ENCODE measurements around the gene KIDINS220.

Gene KIDINS220

GRCh38 chr2:8856176-8856575 lies 18.8 kb upstream of the KIDINS220 start:
- TF ChIP-seq, protein P1, sequence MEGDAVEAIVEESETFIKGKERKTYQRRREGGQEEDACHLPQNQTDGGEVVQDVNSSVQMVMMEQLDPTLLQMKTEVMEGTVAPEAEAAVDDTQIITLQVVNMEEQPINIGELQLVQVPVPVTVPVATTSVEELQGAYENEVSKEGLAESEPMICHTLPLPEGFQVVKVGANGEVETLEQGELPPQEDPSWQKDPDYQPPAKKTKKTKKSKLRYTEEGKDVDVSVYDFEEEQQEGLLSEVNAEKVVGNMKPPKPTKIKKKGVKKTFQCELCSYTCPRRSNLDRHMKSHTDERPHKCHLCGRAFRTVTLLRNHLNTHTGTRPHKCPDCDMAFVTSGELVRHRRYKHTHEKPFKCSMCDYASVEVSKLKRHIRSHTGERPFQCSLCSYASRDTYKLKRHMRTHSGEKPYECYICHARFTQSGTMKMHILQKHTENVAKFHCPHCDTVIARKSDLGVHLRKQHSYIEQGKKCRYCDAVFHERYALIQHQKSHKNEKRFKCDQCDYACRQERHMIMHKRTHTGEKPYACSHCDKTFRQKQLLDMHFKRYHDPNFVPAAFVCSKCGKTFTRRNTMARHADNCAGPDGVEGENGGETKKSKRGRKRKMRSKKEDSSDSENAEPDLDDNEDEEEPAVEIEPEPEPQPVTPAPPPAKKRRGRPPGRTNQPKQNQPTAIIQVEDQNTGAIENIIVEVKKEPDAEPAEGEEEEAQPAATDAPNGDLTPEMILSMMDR (IDR thresholded peaks at IDR 0.05; ENCODE audit: low read depth, low read length, missing control alignments): no peak
- H3K4me3 ChIP-seq (replicated peaks; ENCODE audit: low read depth, low read length): no peak overlapping the region
- no peak for DNase-seq (ENCODE audit: extremely low read depth, low read depth)

DNA sequence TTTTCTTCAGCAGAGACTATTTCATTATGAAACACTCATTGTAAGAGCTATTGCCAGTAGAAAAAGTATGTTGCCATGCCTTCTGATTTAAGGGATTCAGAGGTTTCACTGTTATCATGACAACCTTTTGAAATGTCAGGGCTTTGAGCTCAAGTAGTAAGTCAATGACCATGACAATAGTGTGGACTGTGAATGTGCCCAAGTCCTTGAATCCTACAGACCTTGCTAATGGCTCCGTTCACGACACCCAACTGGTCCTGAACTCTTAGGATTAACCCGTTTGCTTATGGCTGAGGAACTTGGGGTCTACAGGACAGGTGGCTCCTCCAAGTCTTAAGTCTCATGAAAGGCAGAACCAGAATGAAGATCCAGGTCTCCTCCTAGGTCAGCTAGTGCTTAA lies 17.6 kb upstream of the KIDINS220 start:
- DNase-seq (ENCODE audit: extremely low read depth, low read depth): no peak
- H3K4me3 ChIP-seq (replicated peaks; ENCODE audit: low read depth, low read length): no peak overlapping the region
- TF ChIP-seq, protein P1 (IDR thresholded peaks at IDR 0.05; ENCODE audit: low read depth, low read length, missing control alignments): no peak

DNA sequence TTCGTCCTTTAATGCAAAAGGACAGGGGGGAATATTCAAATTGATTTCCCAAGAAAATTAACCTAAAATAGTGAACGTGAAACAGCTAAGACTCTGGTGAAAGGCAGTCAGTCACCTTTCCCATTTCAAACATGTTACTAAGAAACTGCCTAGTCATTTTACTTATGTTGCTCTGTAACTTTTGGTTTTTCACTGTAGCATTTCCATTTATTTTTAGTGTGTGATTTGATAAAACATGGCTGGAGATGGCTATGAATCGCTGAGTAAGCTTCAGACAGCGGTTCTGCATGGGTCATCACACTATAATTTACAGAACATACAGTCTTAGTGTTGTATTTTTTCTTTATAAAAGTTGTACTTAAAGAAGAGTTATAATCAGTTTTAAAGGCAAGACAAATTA lies 16.0 kb upstream of the KIDINS220 start:
- TF ChIP-seq, protein P1 (IDR thresholded peaks at IDR 0.05; ENCODE audit: low read depth, low read length, missing control alignments): no peak
- DNase-seq (ENCODE audit: extremely low read depth, low read depth): no peak
- no peak overlapping the region for H3K4me3 ChIP-seq (replicated peaks; ENCODE audit: low read depth, low read length)

GRCh38 chr2:8851811-8852560 lies 14.6 kb upstream of the KIDINS220 start:
- H3K4me3 ChIP-seq (replicated peaks; ENCODE audit: low read depth, low read length): no peak overlapping the region
- TF ChIP-seq, protein P1 (IDR thresholded peaks at IDR 0.05; ENCODE audit: low read depth, low read length, missing control alignments): no peak
- no peak for DNase-seq (ENCODE audit: extremely low read depth, low read depth)

DNA sequence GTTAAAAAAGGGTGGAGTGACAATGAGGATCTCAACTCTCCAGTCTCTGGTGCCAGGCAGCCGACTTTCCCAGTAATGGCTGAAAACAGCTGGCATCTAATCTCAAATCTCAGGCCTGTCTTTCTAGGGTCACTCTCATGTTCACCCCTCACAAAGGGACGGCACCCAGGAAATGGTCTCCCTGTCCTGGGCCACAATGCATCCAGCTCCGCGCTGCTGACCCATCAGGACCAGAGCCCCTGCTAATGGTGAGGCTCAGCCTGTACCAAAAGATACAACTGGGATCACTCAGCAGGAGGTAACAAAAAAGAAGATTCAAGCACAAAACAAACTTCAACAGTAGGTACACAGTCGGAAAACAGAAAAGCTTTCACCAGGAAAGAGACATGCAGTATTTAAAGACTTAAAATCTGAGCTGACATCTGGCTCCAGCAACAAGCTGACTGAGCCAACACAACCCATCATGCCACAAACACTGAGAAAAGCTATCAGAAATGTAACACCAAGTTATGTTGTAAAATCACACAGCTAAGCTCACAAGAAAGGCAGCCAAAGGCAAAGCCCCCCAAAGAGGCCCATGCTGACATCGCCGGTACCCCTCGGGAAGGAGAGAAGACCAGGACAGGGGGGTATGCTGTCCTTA lies 13.6 kb upstream of the KIDINS220 start:
- DNase-seq (ENCODE audit: extremely low read depth, low read depth): no peak
- TF ChIP-seq, protein P1 (IDR thresholded peaks at IDR 0.05; ENCODE audit: low read depth, low read length, missing control alignments): no peak
- no peak overlapping the region for H3K4me3 ChIP-seq (replicated peaks; ENCODE audit: low read depth, low read length)

GRCh38 chr2:8849327-8849726 lies 11.9 kb upstream of the KIDINS220 start:
- no peak for DNase-seq (ENCODE audit: extremely low read depth, low read depth)
- H3K4me3 ChIP-seq (replicated peaks; ENCODE audit: low read depth, low read length): no peak overlapping the region
- TF ChIP-seq, protein P1 (IDR thresholded peaks at IDR 0.05; ENCODE audit: low read depth, low read length, missing control alignments): no peak
